HCT116 (cell line): Measurements from ENCODE around the gene LAD1. TPM values are rescaled to one million over a fixed set of nuclear protein-coding genes. Genes with fewer than 3 reads are reported as not detected.

Source experiments
- ATAC-seq: fragments of 200-7000 bp; cut with Tn5 transposase; 2 replicates; pipeline ENCODE4 v1.9.1; 2020; ENCODE audit warnings: mild to moderate bottlenecking, moderate library complexity
- BruUV-seq: library from RNA; stranded (reverse); fragments of 400-500 nt; replicated peaks from 2 replicates; lab custom pipeline; 2021; lab: Mats Ljungman, UMichigan
- CTCF ChIA-PET: fragments of 300-600 bp; sonication (Branson Sonifier 250); formaldehyde crosslinking; loops from one replicate; lab custom pipeline; 2021; ENCODE audit warnings: antibody characterized with exemption; lab: Charles Lee
- POLR2A ChIA-PET: fragments of 300-600, 350-600 bp; sonication (Branson Sonifier 250); formaldehyde crosslinking; loops from one replicate; lab custom pipeline; 2021; ENCODE audit warnings: antibody characterized with exemption; lab: Charles Lee
- RAD21 ChIA-PET, 2 experiments: fragments of 300-600 bp; sonication (Branson Sonifier 250); formaldehyde crosslinking; loops; one replicate each; lab custom pipeline; 2023; ENCODE audit warnings: low total read pairs in 2 of 2; ENCODE audit not compliant: uncharacterized antibody in 2 of 2, unreplicated experiment in 2 of 2, low non-redundant PET in 1 of 2; lab: Charles Lee
- DNase-seq: peaks from one replicate; pipeline ENCODE4 v3.0.0-alpha.2; 2010; ENCODE audit warnings: low read depth, low spot score
- H2AFZ ChIP-seq: fragments of 200-600 bp; shearing (Covaris generic), sonication (generic); 2 replicates; pipeline ENCODE4 v1.6.1; 2017; ENCODE audit warnings: low read depth, mixed run types, mixed read lengths, antibody characterized with exemption, low read length; ENCODE audit not compliant: poor library complexity, severe bottlenecking
- H3K27ac ChIP-seq: 2 replicates; pipeline ENCODE4 v1.5.1; 2012; ENCODE audit warnings: low read depth, low read length
- H3K27me3 ChIP-seq: fragments of 200-600 bp; sonication (generic); 2 replicates; pipeline ENCODE4 v1.6.1; 2016; ENCODE audit warnings: mixed run types, low read length, mixed read lengths; ENCODE audit not compliant: insufficient read depth
- H3K36me3 ChIP-seq, 2 experiments: fragments of 200-500 bp in 1 of 2; fragments of 200-600 bp in 1 of 2; sonication (Bioruptor generic) in 1 of 2; sonication (generic) in 1 of 2; 2 replicates each; pipeline versions ENCODE4 v1.5.1 to v1.6.1; 2014 to 2016; ENCODE audit warnings: low read length in 2 of 2, inconsistent platforms in 1 of 2, mixed read lengths in 1 of 2, mixed run types in 1 of 2; ENCODE audit not compliant: insufficient read depth in 2 of 2, control insufficient read depth in 1 of 2
- H3K4me1 ChIP-seq, 2 experiments: fragments of 200-600 bp in 1 of 2; sonication (generic) in 1 of 2; 2 replicates each; pipeline versions ENCODE4 v1.5.1 to v1.6.1; 2012 to 2017; ENCODE audit warnings: low read length in 2 of 2, inconsistent platforms in 1 of 2, mild to moderate bottlenecking in 1 of 2, mixed read lengths in 1 of 2, mixed run types in 1 of 2, moderate library complexity in 1 of 2; ENCODE audit not compliant: insufficient read depth in 2 of 2, control insufficient read depth in 1 of 2
- H3K4me2 ChIP-seq: fragments of 200-600 bp; sonication (generic); 2 replicates; pipeline ENCODE4 v1.6.1; 2017; ENCODE audit warnings: mixed run types, low read length, mixed read lengths
- H3K4me3 ChIP-seq, 2 experiments: fragments of 200-600 bp in 1 of 2; sonication (generic) in 1 of 2; replicated peaks in 1 of 2; 2 replicates each; pipeline ENCODE4 v1.5.1; 2011 to 2016; ENCODE audit warnings: low read length in 2 of 2, control low read depth in 1 of 2, low read depth in 1 of 2, mild to moderate bottlenecking in 1 of 2, mixed read lengths in 1 of 2, mixed run types in 1 of 2
- H3K79me2 ChIP-seq: fragments of 200-600 bp; sonication (generic); 2 replicates; pipeline ENCODE4 v1.6.1; 2017; ENCODE audit warnings: mild to moderate bottlenecking, mixed run types, low read length, moderate library complexity, mixed read lengths; ENCODE audit not compliant: insufficient read depth
- H3K9ac ChIP-seq: fragments of 200-600 bp; sonication (generic); 2 replicates; pipeline ENCODE4 v1.6.1; 2016; ENCODE audit warnings: low read length, mixed read lengths
- H3K9me2 ChIP-seq: fragments of 200-600 bp; sonication (generic), shearing (Covaris generic); 2 replicates; pipeline ENCODE4 v1.6.1; 2017; ENCODE audit warnings: mixed run types, mild to moderate bottlenecking, moderate library complexity; ENCODE audit not compliant: insufficient read depth
- H3K9me3 ChIP-seq, 2 experiments: fragments of 200-500 bp in 1 of 2; fragments of 200-600 bp in 1 of 2; sonication (Bioruptor generic) in 1 of 2; sonication (generic) in 1 of 2; 2 replicates each; pipeline ENCODE4 v1.6.1; 2014 to 2017; ENCODE audit warnings: low read length in 2 of 2, mixed read lengths in 2 of 2, inconsistent platforms in 1 of 2, low read depth in 1 of 2, mild to moderate bottlenecking in 1 of 2, mixed run types in 1 of 2, moderate library complexity in 1 of 2; ENCODE audit not compliant: control insufficient read depth in 1 of 2, insufficient read depth in 1 of 2
- H4K20me1 ChIP-seq: fragments of 200-600 bp; sonication (generic), shearing (Covaris generic); 2 replicates; pipeline ENCODE4 v1.6.1; 2017; ENCODE audit warnings: mixed run types, mild to moderate bottlenecking, moderate library complexity; ENCODE audit not compliant: insufficient read depth
- ATF3 ChIP-seq: IDR thresholded peaks from 2 replicates; pipeline ENCODE4 v1.6.1; 2012
- CEBPB ChIP-seq: IDR thresholded peaks from 2 replicates; pipeline ENCODE4 v1.6.1; 2012; ENCODE audit warnings: low read depth
- ELF1 ChIP-seq: IDR thresholded peaks from 2 replicates; pipeline ENCODE4 v1.6.1; 2012; ENCODE audit warnings: low read depth, borderline replicate concordance
- EZH2 ChIP-seq: fragments of 200-600 bp; sonication (generic); IDR thresholded peaks from 2 replicates; pipeline ENCODE4 v1.6.1; 2017; ENCODE audit warnings: antibody characterized with exemption, mixed run types
- EZH2phosphoT487 ChIP-seq: fragments of 200-600 bp; IDR thresholded peaks from 2 replicates; pipeline ENCODE4 v1.6.1; 2018; ENCODE audit warnings: antibody characterized with exemption, borderline replicate concordance
- FOSL1 ChIP-seq: IDR thresholded peaks from 2 replicates; pipeline ENCODE4 v1.6.1; 2012; ENCODE audit warnings: low read depth
- JUND ChIP-seq: IDR thresholded peaks from 2 replicates; pipeline ENCODE4 v1.6.1; 2012
- MAX ChIP-seq: IDR thresholded peaks from 2 replicates; pipeline ENCODE4 v1.6.1; 2012
- POLR2A ChIP-seq: IDR thresholded peaks from 2 replicates; pipeline ENCODE4 v1.7.0; 2011; ENCODE audit warnings: borderline replicate concordance; ENCODE audit not compliant: insufficient read depth, insufficient read length; ENCODE audit errors: extremely low read depth
- RAD21 ChIP-seq: IDR thresholded peaks from 2 replicates; pipeline ENCODE4 v1.6.1; 2012; ENCODE audit warnings: low read depth, mild to moderate bottlenecking
- REST ChIP-seq: IDR thresholded peaks from 2 replicates; pipeline ENCODE4 v1.6.1; 2012; ENCODE audit warnings: low read depth
- SIN3A ChIP-seq: IDR thresholded peaks from 2 replicates; pipeline ENCODE4 v1.6.1; 2012; ENCODE audit warnings: low read depth
- TCF7L2 ChIP-seq: IDR thresholded peaks from 2 replicates; pipeline ENCODE4 v1.7.0; 2011; ENCODE audit warnings: borderline replicate concordance, inconsistent platforms; ENCODE audit not compliant: insufficient read depth, insufficient read length; ENCODE audit errors: extremely low read depth
- ZBTB33 ChIP-seq: IDR thresholded peaks from 2 replicates; pipeline ENCODE4 v1.6.1; 2011; ENCODE audit warnings: mild to moderate bottlenecking, low read length, moderate library complexity; ENCODE audit not compliant: insufficient replicate concordance; ENCODE audit errors: extremely low read depth
- ZFX ChIP-seq: fragments of 450-650 bp; IDR thresholded peaks from 2 replicates; pipeline ENCODE4 v1.6.1; 2017
- intact Hi-C: fragments of 100-400 bp; cut with micrococcal nuclease; formaldehyde crosslinking; loops from 2 replicates; pipeline ENCODE4 v1.10.0; 2022
- total RNA-seq: library from RNA; stranded (reverse); gene quantifications from one replicate; pipeline ENCODE4 v1.2.1, GENCODE V29; 2021; ENCODE audit not compliant: unreplicated experiment

LAD1 gene
- total RNA-seq, 1 experiment from 2014 or later = 56.1 TPM

- no peak overlapping the region for H3K9ac ChIP-seq
- H4K20me1 ChIP-seq = no peaks in the 10 kb centered on the region
- H3K27me3 ChIP-seq = no peaks in the 10 kb centered on the region
- BruUV-seq = no TSS peak
- no peaks in the 10 kb centered on the region for H3K79me2 ChIP-seq
- no peak for ATAC-seq
- H2AFZ ChIP-seq = no peak overlapping the region
- peaks cover 2 to 15% of the 10 kb centered on the region in 2 experiments; a peak in 3 of 4 replicates for H3K4me1 ChIP-seq
- no peak overlapping the region for H3K4me2 ChIP-seq
- POLR2A ChIA-PET = no interaction called here
- CTCF ChIA-PET = no interaction called here
- H3K9me2 ChIP-seq = no peaks in the 10 kb centered on the region
- no peak for TF ChIP-seq EZH2phosphoT487
- TF ChIP-seq RAD21 = no peak
- TF ChIP-seq POLR2A = no peak
- no peak for TF ChIP-seq MAX
- no peak for TF ChIP-seq CEBPB
- no peak for TF ChIP-seq SIN3A
- TF ChIP-seq TCF7L2 = no peak
- TF ChIP-seq ZFX = no peak
- TF ChIP-seq ELF1 = no peak
- no peak for TF ChIP-seq EZH2
- TF ChIP-seq JUND = no peak
- no peak for TF ChIP-seq ZBTB33
- no peak for TF ChIP-seq REST
- no peak for TF ChIP-seq ATF3
- TF ChIP-seq FOSL1 = no peak
- H3K36me3 ChIP-seq = no peaks in the 10 kb centered on the region
- peaks cover 5% of the 10 kb centered on the region in 2 experiments; a peak in 1 of 4 replicates for H3K9me3 ChIP-seq
- intact Hi-C loops = no loop called here
- RAD21 ChIA-PET = no interaction called here
- H3K27ac ChIP-seq = no peak overlapping the region
- H3K4me3 ChIP-seq = no peak overlapping the region
- DNase-seq = no peak
Measured at GRCh38 chr1:201344206-201345080, 54.7 kb downstream of the LAD1 start.
